Measurements from ENCODE around the gene IGSF23. TPM values are rescaled to one million over a fixed set of nuclear protein-coding genes. Genes with fewer than 3 reads are reported as not detected.
"Not testable (repeated sequence)": the region's sequence is repeated elsewhere in the genome, so short reads cannot be mapped to it uniquely, and the experiment has no call there.

The IGSF23 gene
- total and polyA plus RNA-seq, 4 donors = not detected

DNA sequence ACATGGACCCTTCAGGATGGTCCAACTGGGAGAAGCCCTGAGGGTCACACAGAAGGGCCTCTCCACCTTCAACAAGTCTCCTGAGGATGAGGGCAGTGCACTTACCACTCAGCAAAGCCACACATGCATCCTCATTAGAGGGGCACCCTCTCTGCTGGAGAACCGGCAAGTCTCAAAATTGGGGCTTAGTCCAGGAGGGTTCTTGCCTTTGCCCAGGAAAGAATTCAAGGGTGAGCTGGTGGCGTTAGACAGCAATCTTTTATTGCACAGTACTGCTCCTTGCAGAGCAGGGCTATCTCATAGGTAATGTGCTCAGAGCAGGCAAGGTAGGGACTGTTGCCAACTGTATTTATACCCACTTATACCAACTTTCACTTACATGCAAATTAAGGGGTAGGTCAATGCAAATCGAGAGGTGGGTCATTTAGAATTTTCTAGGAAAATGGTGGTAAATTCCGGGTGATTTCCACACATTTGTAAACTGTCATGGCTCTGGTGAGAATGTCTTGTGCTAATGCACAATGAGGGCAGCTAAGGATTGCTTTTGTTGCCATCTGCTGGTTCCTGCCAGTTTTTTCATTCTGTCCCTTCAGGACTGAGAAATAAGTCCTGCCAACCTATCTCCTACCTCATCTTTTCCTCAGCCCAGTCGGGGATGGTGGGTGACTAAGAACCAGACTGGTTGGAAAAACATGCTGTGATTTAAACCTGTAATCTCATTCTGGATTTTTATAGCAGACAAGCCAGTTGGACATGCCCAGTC is 27.8 kb upstream of the IGSF23 start:
- Histone ChIP-seq H3K4me3 (ENCODE audit: low read depth, low read length) (no peak overlapping the region), H3K9me3 (ENCODE audit: control insufficient read depth, insufficient read depth, low read length) (no peaks in the 10 kb centered on the region), H3K4me1 (ENCODE audit: control insufficient read depth, insufficient read depth, low read length) (no peaks in the 10 kb centered on the region), H3K36me3 (ENCODE audit: control insufficient read depth, insufficient read depth, low read length) (no peaks in the 10 kb centered on the region), H3K27ac (ENCODE audit: low read depth, low read length) (no peak overlapping the region), H3K27me3 (ENCODE audit: control insufficient read depth, insufficient read depth, low read length) (no peaks in the 10 kb centered on the region)
- WGBS (ENCODE audit: insufficient coverage) = 83% methylated on average over 3 of the region's 5 CpGs
- DNase-seq (ENCODE audit: low read depth in 4 of 6, low spot score in 6 of 6) = no peak

DNA sequence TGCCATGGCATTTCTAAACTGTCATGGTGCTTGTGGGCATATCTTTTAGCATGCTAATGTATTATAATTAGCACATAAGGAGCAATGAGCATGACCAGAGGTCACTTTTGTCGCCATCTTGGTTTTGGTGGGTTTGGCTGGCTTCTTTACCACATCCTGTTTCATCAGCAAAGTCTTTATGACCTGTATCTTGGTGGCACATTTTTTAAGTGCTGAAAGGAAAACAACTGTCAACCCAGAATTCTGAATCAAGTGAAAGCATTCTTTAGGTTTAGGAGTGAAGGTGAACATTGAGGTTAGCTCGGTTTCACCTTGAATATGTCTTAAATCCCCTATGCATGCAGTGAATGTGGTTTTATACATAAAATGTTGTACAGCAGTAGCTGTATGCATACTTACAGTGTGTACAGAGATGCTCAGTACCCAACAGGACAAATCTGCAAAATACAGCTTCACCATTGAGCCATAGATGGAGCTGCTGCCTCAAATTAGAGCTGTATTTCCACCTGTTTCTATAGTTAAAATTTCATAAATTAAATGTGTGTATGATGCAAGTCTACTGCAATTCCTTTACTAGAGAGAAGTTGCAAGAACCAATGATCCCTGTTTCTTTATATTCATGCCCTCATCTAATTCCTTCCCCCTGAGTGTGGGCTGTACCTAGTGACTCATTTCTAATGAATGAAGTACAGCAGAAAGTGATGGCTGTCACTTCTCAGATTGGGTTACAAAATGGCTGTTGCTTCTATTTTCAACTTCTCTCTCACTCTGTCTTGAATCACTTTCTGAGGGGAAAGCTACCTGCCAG is 25.2 kb upstream of the IGSF23 start:
- Histone ChIP-seq H3K27me3 (ENCODE audit: control insufficient read depth, insufficient read depth, low read length) (no peaks in the 10 kb centered on the region), H3K27ac (ENCODE audit: low read depth, low read length) (no peak overlapping the region), H3K9me3 (ENCODE audit: control insufficient read depth, insufficient read depth, low read length) (no peaks in the 10 kb centered on the region), H3K4me3 (ENCODE audit: low read depth, low read length) (no peak overlapping the region), H3K4me1 (ENCODE audit: control insufficient read depth, insufficient read depth, low read length) (no peaks in the 10 kb centered on the region), H3K36me3 (ENCODE audit: control insufficient read depth, insufficient read depth, low read length) (no peaks in the 10 kb centered on the region)
- WGBS (ENCODE audit: insufficient coverage) = 57% methylated on average over 1 of the region's 2 CpGs
- no peak for DNase-seq (ENCODE audit: low read depth in 4 of 6, low spot score in 6 of 6)

DNA sequence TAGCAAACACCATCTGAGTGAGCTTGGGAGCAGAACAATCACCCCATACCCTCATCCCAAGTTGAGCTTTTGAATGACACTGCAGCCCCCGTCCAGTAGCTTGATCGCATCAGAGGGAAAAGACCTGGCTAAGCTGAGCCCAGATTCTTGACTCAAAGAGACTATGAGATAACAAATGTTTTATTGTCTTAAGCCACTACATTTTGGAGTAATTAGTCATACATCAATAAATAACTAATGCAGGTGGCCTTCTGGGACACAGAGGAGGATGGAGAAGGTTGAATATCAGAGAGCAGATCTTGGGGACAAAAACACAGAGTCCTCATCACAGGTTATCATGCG is 24.6 kb upstream of the IGSF23 start:
- Histone ChIP-seq H3K27ac (ENCODE audit: low read depth, low read length) (no peak overlapping the region), H3K4me3 (ENCODE audit: low read depth, low read length) (no peak overlapping the region), H3K36me3 (ENCODE audit: control insufficient read depth, insufficient read depth, low read length) (no peaks in the 10 kb centered on the region), H3K9me3 (ENCODE audit: control insufficient read depth, insufficient read depth, low read length) (no peaks in the 10 kb centered on the region), H3K27me3 (ENCODE audit: control insufficient read depth, insufficient read depth, low read length) (no peaks in the 10 kb centered on the region), H3K4me1 (ENCODE audit: control insufficient read depth, insufficient read depth, low read length) (no peaks in the 10 kb centered on the region)
- no CpG with 5 or more reads among the region's 3 CpGs for WGBS (ENCODE audit: insufficient coverage)
- no peak for DNase-seq (ENCODE audit: low read depth in 4 of 6, low spot score in 6 of 6)

DNA sequence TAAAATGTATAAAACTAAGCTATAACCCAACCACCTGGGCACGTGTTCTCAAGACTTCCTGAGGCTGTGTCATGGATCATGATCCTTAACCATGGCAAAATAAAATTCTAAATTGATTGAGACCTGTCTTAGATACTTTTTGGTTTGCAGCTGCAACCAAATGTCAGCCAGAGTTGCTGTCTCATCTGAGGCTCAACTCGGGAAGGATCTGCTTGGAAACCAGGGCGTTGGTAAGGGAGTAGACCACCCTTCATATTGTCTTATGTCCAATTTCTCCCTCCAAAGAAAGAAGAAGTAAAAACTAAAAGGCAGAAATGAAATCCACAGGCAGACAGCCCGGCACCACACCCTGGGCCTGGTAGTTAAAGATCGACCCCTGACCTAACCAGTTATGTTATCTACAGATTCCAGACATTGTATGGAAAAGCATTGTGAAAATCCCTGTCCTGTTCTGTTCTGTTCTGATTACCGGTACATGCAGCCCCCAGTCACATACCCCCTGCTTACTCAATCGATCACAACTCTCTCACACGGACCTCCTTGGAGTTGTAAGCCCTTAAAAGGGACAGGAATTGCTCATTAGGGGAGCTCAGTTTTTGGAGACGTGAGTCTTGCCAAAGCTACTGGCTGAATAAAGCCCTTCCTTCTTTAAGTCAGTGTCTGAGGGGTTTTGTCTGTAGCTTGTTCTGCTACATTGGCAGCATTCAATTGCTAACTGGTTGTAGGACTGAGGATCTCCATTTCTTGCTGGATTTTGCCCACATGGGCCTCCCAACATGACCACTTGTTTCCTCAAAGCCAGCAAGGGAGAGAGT is 22.9 kb upstream of the IGSF23 start:
- Histone ChIP-seq H3K9me3 (ENCODE audit: control insufficient read depth, insufficient read depth, low read length) (no peaks in the 10 kb centered on the region), H3K4me3 (ENCODE audit: low read depth, low read length) (no peak overlapping the region), H3K4me1 (ENCODE audit: control insufficient read depth, insufficient read depth, low read length) (no peaks in the 10 kb centered on the region), H3K36me3 (ENCODE audit: control insufficient read depth, insufficient read depth, low read length) (no peaks in the 10 kb centered on the region), H3K27ac (ENCODE audit: low read depth, low read length) (no peak overlapping the region), H3K27me3 (ENCODE audit: control insufficient read depth, insufficient read depth, low read length) (no peaks in the 10 kb centered on the region)
- DNase-seq (ENCODE audit: low read depth in 4 of 6, low spot score in 6 of 6) = no peak
- WGBS (ENCODE audit: insufficient coverage) = 58% methylated on average over 2 of the region's 9 CpGs

DNA sequence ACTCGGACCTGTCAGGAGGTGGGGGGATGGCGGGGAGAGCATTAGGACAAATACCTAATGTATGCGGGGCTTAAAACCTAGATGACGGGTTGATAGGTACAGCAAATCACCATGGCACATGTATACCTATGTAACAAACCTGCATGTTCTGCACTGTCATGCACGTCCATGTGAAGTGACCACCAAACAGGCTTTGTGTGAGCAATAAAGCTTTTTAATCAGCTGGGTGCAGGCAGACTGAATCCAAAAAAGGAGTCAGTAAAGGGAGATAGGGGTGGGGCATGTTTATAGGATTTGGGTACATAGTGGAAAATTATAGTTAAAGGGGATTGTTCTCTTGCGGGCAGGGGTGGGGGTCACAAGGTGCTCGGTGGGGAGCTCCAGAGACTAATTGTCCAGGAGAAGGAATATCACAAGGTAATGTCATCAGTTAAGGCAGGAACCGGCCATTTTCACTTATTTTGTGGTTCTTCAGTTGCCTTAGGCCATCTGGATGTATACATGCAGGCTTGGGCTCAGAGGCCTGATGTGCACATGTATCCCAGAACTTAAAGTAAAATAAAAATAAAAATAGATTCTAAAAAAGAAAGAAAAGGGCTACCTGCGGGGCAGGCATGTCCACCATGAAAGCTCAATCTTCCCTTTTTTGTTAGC is 21.9 kb upstream of the IGSF23 start:
- H3K4me1 ChIP-seq (ENCODE audit: control insufficient read depth, insufficient read depth, low read length); DNase-seq (ENCODE audit: low read depth in 4 of 6, low spot score in 6 of 6); H3K9me3 ChIP-seq (ENCODE audit: control insufficient read depth, insufficient read depth, low read length); H3K27me3 ChIP-seq (ENCODE audit: control insufficient read depth, insufficient read depth, low read length); H3K4me3 ChIP-seq (ENCODE audit: low read depth, low read length); H3K27ac ChIP-seq (ENCODE audit: low read depth, low read length); H3K36me3 ChIP-seq (ENCODE audit: control insufficient read depth, insufficient read depth, low read length): not testable (repeated sequence)
- 84% methylated on average over 5 of the region's 9 CpGs for WGBS (ENCODE audit: insufficient coverage)

DNA sequence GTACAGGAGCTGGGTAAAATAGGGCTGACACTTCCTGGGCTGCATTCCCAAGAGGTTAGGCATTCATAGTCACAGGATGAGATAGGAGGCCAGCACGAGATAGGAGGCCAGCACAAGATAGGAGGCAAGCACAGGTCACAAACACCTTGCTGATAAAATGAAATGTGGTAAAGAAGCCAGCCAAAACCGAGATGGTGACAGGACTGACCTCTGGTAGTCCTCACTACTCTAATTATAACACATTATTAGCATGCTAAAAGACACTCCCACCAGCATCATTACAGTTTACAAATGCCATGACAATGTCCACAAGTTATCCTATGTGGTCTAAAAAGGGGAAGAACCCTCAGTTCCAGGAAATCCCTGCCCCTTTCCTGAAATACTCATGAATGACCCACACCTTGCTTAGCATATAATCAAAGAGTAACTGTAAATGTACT is 20.9 kb upstream of the IGSF23 start:
- Histone ChIP-seq H3K9me3 (ENCODE audit: control insufficient read depth, insufficient read depth, low read length) (no peaks in the 10 kb centered on the region), H3K27ac (ENCODE audit: low read depth, low read length) (no peak overlapping the region), H3K27me3 (ENCODE audit: control insufficient read depth, insufficient read depth, low read length) (no peaks in the 10 kb centered on the region), H3K4me3 (ENCODE audit: low read depth, low read length) (no peak overlapping the region), H3K4me1 (ENCODE audit: control insufficient read depth, insufficient read depth, low read length) (no peaks in the 10 kb centered on the region), H3K36me3 (ENCODE audit: control insufficient read depth, insufficient read depth, low read length) (no peaks in the 10 kb centered on the region)
- DNase-seq (ENCODE audit: low read depth in 4 of 6, low spot score in 6 of 6) = no peak
- WGBS (ENCODE audit: insufficient coverage) = 75% methylated on average over 1 of the region's 2 CpGs

DNA sequence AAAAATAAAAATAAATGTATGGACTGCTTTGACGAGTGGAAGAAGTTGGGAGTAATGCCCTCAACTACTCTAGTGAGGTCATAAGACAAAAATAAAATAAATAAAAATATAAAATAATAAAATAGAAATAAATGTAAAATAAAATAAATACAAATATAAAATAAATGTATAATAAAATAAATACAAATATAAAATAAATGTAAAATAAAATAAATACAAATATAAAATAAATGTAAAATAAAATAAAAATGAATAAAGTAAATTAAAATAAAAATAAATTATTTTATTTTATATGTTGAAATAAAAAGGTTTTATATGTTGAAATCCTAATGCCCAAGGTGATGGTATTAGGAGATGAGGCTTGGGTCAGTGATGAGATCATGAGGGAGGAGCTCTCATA is 20.1 kb upstream of the IGSF23 start:
- DNase-seq (ENCODE audit: low read depth in 4 of 6, low spot score in 6 of 6) = no peak
- Histone ChIP-seq H3K4me1 (ENCODE audit: control insufficient read depth, insufficient read depth, low read length) (no peaks in the 10 kb centered on the region), H3K9me3 (ENCODE audit: control insufficient read depth, insufficient read depth, low read length) (no peaks in the 10 kb centered on the region), H3K36me3 (ENCODE audit: control insufficient read depth, insufficient read depth, low read length) (no peaks in the 10 kb centered on the region), H3K4me3 (ENCODE audit: low read depth, low read length) (no peak overlapping the region), H3K27me3 (ENCODE audit: control insufficient read depth, insufficient read depth, low read length) (no peaks in the 10 kb centered on the region), H3K27ac (ENCODE audit: low read depth, low read length) (no peak overlapping the region)
- no CpG with 5 or more reads among the region's 1 CpG for WGBS (ENCODE audit: insufficient coverage)

DNA sequence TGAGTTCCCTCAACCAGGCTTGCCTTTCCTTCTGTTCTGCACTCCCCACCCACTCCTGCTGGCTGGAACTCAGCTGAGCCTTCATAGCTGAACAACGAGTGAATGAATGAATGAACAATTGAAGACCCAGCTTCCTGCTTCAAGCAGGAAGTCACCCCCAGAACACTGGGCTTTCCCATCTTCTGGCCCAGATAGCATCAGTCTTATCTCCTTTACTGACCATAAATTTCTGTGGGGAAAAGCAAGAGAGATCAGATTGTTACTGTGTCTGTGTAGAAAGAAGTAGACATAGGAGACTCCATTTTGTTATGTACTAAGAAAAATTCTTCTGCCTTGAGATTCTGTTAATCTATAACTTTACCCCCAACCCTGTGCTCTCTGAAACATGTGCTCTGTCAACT is 19.5 kb upstream of the IGSF23 start:
- not testable (repeated sequence) for H3K27ac ChIP-seq (ENCODE audit: low read depth, low read length); H3K36me3 ChIP-seq (ENCODE audit: control insufficient read depth, insufficient read depth, low read length); H3K4me3 ChIP-seq (ENCODE audit: low read depth, low read length); H3K27me3 ChIP-seq (ENCODE audit: control insufficient read depth, insufficient read depth, low read length); H3K9me3 ChIP-seq (ENCODE audit: control insufficient read depth, insufficient read depth, low read length); DNase-seq (ENCODE audit: low read depth in 4 of 6, low spot score in 6 of 6); H3K4me1 ChIP-seq (ENCODE audit: control insufficient read depth, insufficient read depth, low read length)
- WGBS (ENCODE audit: insufficient coverage) = 50% methylated on average over 1 of the region's 1 CpG

DNA sequence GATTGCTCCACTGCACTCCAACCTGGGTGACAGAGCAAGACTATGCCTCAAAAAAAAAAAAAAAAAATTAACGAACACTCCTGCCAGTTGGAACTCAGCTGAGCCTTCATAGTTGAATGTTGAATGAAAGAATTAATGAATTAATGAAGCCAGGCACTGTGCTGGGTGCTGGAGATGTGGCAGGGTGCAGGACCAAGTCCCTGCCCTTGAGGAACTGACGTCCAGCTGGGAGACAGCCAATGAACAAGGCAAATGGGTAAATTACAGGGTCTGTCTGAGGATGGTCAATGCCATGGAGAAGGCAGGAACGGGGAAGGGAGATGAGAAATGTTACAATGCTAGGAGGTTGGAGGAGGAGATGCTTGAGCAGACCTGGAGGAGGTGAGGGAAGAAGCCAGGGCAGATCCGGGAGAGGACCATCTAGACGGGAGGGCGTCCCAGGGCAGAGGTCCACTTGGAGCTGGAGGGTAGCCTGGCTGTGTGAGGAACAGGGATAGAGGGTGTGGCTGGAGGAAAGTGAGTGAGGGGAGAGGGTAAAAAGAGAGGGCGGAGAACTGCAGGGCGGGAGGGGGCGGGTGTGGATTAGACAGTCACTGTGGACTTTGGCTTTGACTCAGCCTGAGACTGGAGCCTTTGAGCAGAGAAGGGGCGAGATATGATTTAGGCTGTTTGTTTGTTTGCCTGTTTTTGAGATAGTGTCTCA is 16.8 kb upstream of the IGSF23 start:
- DNase-seq (ENCODE audit: low read depth in 4 of 6, low spot score in 6 of 6) = no peak
- H3K9me3 ChIP-seq (ENCODE audit: control insufficient read depth, insufficient read depth, low read length) = no peaks in the 10 kb centered on the region
- H3K4me1 ChIP-seq (ENCODE audit: control insufficient read depth, insufficient read depth, low read length) = no peaks in the 10 kb centered on the region
- WGBS (ENCODE audit: insufficient coverage) = 79% methylated on average over 10 of the region's 10 CpGs
- H3K27me3 ChIP-seq (ENCODE audit: control insufficient read depth, insufficient read depth, low read length) = peaks cover 3% of the 10 kb centered on the region
- no peaks in the 10 kb centered on the region for H3K36me3 ChIP-seq (ENCODE audit: control insufficient read depth, insufficient read depth, low read length)
- no peak overlapping the region for H3K27ac ChIP-seq (ENCODE audit: low read depth, low read length)
- H3K4me3 ChIP-seq (ENCODE audit: low read depth, low read length) = no peak overlapping the region

Data from spinal cord (tissue), 10 donors.